Fibroblast of skin of back (primary cell): ENCODE results near the gene AVPR2.
A peak's percentile ranks its signal among the peaks of the same experiment; 100 is the strongest.

Experiments used
- DNase-seq: peaks from one replicate; pipeline ENCODE4 v3.0.0-alpha.2; 2013

AVPR2 gene

DNA sequence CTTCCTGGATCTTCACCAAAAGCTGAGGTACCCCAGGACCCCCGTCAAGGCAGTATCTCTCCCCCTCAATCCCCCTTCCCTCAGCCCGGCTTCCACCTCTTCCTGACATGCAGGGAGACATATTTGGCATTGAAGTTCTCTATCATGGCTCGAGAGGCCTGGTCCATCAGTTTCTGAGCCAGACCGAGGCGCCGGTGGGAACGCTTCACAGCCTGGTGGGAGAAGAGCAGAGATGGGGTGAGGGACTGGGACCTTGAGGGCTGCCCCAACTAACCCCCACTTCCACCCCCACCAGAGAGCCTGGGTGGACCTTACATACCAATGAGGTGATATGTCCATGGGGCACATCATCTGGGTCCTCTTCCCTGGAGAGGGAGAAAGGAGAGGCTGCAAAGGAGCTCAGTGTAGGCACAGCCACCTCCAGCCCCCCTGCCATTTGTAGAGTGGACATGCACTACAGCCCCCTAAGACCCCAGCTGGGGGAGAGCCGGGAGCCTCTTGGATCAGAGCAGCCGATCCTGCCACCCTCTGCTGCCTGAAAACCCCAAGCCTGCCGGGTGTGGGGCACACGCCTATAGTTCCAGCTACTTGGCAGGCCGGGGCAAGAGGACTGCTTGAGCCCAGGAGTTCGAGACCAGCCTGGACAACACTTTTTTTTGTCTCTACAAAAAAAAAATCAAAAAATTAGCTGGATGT is 27.9 kb downstream of the AVPR2 start:
- no peak for DNase-seq

DNA sequence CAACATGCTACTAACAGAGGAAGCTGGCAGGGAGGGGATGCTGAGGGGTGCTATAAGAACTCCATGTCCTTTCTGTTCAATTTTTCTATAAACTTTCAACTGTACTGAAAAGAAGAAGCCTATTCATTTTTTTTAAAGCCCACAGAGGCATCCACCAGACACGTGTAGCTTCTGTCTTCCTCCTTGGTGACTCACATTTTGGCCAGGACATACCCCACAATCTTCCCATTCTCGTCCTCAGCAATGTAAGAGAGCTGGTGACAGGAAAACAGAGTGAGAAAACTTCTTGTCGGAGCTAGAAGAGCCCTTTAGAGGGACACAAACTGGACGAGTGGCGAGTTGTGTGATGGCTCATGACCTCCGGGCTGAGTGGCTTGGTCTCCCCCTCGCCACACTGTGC is 29.3 kb downstream of the AVPR2 start:
- DNase-seq, result peak; percentile 65

DNA sequence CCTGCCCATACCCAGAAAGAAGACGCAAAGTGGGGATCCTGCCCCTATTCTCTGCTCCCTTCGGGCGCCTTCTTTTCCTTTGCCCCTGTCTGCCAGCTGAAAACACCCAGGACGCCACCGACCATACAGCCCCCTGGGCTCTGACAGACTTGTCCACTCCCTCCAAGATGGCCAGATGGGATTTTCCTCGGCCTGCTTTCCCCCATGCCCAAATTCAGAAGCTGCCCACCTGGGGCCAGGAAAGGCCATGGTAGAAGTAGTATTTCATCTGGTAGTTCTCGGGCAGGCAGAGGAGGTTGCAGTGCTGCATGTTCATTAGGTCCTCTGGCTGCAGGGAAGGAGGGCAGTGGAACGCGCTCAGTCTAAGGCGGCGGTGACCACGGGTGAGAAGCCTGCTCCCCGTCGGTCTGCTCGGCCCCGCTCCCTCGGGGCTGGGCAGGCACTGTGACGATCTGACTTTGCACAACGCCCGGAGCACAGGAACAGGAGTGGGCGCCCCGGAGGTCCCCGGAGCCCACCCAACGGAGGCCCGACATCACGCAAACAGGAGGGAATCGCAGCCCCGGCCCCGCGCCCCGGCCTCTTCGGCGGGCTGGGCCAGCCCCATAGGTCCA is 29.8 kb downstream of the AVPR2 start:
- no peak for DNase-seq

DNA sequence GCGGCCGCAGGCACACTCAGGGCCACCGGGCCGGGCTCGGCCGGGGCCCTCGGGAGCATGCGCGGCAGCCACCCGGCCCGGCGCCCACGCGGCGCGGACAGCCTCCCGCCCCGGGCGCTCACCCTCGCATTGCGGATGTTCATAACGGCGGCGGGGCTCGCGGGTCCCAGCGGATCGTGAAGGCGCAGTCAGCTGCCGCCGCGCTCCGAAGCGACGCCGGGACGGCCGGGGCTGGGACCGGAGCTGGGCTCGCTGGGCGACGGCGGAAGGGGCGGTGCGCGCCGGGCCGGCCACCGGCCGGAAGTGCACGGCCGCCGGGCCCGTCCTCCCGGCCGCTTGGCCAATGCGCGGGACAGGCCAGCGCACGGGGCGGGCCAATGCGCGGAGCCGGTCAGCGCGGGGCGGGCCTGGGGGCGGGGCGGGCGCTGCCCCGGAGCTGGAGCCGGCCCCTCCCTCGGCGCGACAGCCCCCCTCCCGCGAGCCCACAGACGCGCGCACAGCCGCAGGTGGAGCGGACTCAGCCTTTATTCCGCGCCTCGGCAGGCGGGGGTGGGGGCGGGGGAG is 30.4 kb downstream of the AVPR2 start, which contains the start of gene NAA10:
Gene NAA10 (minus strand): TSS at position 276 of the 564 bp plus-strand sequence. CDS start 133 bp downstream, at position 143.
- peak; percentile 76 for DNase-seq

DNA sequence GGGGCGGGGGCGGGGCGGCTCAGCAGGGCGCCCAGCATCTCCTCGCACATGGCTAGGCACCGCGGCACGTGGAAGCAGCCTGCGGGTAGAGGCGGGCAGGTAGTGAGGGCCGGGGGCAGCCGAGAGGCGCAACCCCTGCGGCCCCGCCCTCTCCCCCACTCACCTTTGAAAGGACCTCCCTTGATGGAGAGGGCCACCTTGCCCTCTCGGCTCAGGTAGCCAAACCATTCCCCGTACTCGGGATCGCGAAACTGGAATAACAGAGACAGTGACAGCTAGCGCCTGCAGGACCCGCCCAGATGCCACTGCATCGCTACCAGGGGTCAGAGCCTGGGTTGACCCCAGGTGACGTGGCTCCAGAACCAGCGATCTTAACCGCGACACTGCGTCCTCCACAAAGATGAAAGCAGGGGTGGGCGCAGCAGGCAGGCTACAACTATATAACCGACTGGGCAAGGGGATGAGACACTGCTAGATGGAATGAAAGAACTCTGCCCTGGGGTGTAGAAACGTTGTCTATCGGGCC is 30.9 kb downstream of the AVPR2 start:
- no peak for DNase-seq

DNA sequence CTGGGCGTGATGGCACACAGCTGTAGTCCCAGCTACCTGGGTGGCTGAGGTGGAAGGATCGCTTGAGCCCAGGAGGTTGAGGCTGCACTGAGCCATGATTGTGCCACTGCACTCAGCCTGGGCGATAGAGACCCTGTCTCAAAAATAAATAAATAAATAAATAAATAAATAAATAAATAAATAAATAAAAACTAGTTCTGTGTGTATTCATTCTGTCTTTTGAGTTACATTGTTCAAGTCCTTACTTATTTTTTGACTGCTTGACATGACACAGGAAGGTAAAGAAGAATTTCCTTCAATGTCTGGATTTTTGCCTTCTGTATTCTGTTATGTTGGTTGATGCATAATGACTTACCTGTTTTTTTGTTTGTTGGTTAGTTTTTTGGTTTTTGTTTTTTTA is 32.6 kb downstream of the AVPR2 start:
- DNase-seq, result no peak

DNA sequence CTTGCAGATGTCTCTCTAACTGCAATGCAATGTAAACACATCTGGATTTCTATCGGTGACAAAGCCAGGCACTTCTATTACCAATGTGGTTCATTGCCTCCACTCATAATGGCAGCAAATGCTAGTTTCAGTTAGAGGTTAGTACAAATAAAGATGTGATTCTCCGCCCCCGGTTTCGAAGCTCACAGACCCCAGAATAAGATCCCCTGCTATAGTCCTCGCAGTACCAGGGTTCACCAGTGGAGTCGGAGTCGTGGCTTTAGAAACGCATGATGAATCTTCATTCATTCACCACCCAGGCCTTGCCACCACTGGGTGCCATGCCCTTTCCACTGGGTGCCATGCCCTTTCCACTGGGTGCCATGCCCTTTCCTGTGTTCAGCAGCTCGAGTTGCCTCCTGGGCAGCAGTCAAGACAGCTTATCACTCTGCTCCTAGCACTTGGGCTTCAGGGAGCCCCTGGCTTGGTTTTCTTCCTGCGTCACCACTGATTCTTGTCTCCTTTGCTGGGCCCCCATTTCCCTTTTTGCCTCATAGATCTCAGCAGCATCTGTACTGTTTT is 33.8 kb downstream of the AVPR2 start:
- no peak for DNase-seq

DNA sequence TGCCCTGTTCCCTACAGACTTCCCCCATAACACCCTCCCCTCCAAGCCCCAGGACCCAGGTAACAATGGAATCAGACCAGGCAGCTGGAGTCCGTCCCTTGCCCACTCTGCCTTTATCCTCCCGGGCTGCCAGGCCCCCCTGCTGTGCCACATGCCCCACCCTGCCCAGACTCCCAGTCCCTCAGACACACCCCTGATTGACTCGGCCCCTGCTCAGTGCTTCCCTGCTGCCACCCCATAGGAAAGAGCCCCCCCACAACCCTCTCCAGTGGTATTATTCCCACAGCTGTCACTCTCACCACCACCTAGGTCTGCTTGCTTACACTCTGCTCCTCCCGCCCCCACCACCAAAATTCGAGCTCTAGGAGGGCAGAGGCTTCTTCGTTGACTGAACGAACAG is 35.1 kb downstream of the AVPR2 start:
- DNase-seq, result no peak

DNA sequence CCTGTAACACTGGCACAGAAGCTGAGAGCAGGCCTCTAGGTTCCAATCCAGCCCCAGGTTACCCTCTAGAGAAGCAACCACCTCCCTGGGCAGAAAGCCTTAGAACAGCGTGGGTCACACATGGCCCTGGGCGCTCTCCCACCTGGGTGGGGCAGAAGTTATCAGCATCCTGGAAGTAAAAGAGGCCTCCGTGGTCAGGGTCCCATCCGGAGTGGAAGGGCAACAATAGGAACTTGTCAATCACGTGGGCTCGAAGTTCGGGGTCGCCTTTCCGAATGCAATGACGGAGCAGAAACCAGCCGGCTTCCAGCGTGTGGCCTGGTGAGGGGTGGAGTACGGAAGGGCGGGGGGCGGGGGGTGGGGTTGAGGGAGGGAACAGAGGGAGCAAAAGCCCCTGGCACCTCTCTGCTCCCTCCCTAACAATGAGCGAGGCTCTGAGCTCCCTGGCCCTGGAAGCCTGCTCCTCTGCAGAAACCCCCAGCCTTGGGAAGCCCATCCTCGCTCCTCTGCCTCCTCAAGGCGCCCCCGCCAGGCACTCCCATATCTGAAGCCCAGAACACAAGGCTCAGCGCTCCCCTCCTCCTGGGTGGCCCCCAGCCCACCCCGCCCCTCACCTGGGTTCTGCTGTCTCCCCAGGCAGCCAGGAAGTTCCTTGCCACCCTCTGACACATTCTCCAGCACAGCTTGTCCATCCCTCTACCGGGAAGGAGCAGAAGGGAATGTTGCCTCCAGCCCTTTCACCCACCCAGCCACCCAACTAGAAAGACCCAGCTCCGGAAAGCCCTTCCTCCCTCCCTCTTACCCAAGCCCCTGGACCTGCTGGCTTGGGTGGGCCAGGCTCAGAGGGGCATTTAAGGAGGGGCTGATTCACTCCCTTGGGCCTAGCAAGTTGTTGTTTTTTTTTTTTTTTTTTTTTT is 37.1 kb downstream of the AVPR2 start:
- no peak for DNase-seq

DNA sequence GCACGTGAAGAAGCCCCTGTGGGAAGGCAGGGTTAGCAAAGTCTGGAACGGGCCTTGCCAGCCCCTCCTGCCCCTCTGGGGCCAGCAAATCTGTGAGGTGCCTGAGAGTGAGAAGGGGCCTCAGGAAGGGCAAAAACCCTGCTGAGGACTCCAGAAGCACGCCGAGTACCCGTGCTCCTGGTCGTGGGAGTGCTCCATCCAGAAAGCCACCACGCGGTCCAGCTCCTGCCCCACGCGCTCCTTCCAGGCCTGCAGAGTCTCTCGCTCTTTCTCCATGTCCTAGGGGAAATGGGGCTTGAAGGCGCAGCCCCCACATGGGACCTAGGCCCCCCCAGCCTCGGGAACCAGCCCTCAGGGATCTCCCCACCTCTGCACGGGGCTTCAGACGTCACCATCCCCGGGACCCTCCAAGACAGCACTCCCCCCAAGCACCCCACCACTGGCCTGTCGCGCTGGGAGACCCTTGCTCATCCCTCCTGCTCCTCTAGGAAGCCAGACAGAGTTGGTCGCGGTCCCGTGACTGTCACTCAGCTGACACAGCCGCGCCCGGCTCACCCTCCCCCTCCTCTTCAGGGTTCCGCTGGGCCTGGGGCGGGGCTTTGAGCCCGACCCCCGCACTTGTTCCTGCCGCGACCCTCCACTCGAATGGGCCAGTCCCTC is 39.8 kb downstream of the AVPR2 start, which contains the start of gene RENBP:
Gene RENBP (minus strand): TSS at position 504 of the 660 bp plus-strand sequence. CDS start 33 bp downstream, at position 471.
- DNase-seq, result no peak

DNA sequence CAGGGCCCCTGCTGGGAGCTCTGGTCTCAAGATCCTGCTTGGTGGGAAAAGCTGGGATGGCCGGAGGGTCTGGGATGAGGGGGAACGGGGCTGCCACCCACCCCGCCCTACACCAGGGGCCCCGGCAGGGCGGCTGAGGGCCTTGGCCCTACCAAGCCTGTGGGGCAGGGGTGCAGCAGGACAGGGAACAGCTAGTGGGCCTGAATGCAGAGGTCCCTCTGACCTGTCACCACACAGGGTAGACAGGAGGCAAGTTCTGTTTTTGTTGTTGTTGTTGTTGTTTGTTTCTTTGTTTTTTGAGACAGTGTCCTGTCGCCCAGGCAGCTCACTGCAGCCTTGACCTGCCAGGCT is 40.3 kb downstream of the AVPR2 start:
- no peak for DNase-seq

DNA sequence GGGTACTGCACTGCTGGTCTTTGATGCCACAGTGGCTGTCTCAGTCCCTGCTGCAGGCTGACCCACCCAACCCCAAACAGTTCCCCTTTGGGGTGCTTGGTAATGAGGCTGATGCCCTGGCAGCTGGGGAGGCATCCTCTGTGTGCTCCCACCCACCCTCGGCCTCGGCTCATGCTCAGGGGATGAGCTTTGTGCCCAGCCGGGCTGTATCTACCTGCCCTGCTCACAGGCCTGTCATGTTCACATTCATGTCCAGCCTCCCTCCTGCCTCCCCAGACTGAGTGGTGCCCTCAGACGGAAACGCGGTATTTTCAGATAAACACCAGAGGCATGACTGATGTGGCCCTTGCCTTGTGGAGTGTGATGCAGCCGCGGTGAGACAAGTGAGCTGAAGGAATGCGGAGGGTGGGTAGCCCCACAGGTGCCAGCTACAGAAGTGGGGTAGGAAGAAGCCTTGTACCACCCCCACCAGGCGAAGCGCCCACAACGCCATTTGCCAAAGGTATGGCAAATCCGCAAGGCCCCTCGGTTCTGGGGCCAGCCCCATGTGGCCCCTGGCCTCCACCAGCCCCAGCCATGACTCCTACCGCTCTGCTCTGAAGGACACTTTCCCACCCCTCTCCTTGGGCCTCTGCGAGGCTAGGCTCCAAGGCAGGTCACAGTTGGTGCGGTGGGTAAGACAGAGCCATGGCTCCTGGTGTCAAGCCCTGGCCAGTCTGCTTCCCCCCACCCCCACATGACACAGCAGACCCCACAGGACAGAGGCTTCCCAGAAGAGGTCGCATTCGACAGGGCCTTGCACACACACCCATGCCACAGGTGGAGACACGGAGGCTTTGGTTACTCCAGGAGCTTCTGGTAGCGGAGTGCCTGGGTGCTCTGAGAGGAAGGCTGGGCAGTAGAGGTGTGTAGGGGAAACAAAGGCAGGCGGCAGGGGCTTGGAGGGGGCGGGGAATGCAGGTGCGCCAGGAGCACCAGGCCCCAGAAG is 41.8 kb downstream of the AVPR2 start:
- no peak for DNase-seq

DNA sequence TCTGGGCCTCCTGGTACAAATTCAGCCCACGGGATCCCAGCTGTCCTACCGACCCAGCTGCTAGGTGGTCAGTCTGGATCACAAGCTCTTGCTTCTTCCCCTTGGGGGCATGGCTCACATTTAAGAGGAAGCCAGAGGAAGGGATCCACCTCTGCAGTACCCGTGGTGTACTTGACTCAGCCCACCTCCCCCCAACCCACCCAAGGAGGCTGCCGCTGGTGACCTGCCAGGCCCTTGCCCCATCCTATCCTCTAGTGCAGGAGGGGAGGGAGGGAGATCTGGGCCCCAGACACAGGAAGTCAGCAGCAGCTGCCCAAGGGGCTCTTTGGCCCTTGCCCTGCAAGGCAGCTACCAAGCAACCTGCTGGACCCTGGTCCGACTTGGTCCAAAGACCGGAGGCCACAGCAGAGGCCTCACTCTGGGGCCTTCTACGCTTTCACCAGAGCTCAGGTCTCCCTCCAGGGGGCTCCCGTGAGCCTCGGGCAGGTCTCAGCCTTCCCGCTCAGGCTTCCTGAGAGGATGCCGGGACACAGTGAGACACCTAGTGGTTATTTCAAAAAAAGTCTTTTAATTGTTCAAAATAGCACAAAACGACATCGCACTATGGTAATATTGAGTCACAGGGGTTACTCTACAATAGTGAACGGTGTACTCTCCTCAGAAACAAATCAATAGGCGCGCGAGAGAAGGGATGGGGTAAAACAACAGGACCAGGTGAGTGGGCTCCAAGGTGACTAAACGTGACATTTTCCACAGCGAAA is 42.7 kb downstream of the AVPR2 start:
- peak; percentile 75 for DNase-seq

DNA sequence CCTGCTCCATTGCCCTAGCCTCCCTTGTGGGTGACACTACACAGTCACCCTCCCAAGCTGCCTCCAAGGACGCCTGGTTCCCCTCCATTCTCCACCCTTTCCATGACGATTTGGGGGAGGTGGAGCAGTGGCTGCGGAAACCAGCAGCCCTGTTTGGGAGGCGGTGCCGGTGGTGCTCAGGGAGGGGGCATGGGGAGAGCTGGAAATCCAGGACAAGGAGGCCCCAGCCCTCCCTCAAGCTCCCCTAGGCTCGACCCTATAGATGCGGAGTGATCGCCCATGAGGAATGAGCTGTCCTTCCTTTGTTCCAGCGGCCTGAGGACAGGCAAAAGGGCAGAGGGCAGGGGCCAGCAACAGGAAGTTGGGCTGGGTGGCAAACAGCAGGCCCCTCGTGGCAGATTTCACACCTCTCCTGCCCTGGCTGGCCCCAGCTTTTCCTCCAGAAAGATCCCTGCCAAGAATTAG is 43.6 kb downstream of the AVPR2 start:
- DNase-seq, result no peak

DNA sequence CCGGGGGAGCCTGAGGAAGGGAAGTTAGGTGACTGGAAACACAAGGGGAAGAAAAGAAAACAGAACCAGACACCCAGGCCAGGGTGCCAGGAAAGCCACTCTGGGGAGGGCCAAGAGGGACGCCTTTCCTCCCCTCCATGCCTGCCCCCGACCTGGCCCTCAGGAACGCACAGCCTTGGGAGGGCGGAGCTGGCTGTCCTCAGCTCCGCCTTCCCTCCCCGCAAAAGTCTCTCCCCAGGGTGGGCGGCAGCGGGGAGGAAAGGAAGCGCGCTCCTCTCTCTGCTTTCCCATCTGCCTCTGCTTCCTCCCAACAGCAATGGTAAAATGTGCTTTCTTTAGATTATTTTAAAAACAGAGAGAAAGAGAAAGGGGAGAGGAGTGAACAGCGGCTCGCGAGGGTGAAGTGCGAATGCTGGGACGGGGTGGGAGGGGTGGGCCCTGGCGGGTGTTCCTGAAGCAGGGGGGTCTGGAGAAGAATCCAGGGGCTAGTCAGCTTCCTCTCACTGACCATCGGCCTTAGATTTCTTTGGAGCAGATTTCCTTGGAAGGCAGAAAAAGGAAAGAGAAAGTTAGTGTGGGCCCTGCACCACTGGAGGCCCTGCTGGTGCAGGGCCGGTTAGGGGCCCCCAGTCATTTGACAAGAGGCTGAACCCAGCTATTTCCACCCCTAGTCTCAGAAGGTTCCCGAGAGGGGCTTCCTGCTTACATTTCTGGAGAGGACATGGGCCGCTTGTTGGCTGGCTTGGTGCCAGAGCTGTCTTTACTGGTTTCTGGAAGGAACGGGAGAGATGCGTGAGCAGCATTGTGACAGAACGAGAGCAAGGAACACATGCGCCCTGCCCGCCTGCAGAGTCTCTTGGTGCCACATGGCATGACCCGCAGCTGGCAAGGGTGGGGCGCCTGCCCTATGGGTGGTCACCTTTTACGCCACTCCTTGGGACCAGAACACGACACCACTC is 44.7 kb downstream of the AVPR2 start:
- DNase-seq, result no peak

DNA sequence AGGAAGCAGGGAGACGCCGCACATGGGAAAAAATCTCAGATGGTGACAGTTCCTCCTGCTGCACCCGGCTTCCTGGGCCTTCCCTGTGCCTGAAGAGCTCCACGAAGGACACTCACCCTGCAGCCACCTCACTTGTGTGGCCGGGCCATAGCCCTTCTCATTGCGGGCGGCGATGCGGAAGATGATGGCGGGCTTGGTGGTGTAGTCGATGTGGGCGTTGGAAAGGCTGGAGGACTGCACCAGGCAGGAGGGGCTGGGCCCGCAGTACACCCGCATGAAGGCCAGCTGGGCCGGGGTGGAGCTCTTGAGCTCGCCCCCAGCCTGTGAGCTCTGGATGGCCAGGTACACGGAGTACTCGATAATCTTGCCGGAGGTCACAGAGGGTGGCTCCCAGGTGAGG is 45.7 kb downstream of the AVPR2 start:
- no peak for DNase-seq

DNA sequence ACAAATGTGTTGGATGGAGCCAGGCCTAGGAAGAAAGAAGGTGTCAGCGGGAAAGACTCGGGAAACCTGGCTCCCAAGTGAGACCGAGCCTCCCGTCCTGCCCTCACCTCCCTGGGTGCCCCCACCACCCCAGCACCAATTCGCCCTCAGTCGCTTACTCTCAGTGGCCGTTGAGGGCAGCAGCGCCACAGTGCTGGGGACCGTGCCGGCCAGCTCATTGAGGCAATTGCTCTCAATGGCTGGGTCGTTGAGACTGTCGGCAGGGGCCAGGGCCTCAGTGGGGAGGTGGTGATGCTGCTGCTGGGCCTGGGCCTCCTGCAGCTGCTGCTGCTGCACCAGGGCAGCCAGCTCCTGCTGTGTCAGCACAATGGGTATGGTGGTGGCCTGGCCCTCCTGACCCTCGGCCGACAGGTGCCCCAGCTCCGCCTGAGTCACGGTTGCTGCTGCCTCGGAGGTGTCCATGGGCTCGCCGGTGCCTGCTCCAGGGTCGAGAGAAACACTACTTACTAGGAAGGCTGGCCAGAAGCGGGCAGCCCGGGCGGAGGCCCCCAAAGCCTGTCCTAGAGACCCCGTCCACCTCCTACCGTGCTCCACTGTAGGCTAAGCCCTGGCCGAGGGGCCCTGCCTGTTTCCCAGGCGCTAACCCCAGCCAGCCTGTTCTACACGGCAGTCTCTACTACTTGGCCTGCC is 47.4 kb downstream of the AVPR2 start:
- DNase-seq, result no peak
